ENCODE measurements around the gene ANKRD33B. TPM values are rescaled to one million over a fixed set of nuclear protein-coding genes. Genes with fewer than 3 reads are reported as not detected.

The ANKRD33B gene
- total and polyA plus RNA-seq, 2 of the 8 experiments (the other 6 are each of a cell fraction or from before 2014, with no cell fraction given), result 6.9 to 20.6 TPM

DNA sequence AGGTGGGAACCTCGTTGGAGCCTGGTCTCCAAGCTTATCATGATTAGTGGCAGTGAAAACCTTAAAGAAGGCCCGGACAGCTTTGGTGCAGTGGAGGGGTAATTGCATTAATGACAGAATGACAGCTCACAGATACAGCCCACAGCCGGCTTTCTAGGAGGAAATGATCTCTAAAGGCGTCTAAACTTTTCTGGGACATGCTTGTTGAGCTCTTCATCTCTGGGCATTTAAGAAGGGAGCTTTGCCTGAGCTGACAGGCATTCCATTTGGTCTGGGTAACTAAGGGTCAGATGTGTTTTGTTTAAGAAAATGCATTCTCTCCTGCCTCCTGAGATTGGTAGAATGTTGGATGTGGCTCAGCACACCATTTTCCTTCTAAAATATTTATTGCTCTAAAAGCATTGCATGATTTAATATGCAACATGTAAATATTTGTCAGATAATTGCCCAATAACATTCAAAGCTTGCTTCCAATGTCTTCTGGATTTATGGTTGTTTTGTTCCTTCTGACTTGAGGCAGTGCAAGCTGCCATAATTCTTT is 4.0 kb downstream of the ANKRD33B start:
- POLR2A ChIA-PET (ENCODE audit: partially characterized antibody), result interaction anchor here (2.1 kb wide), 1 partner anchor 60 kb away, joined by 7 read pairs; no protein-coding TSS in a partner anchor
- no peak overlapping the region for H3K4ac ChIP-seq (replicated peaks; ENCODE audit: insufficient read length, low read depth, low read length)
- no peak overlapping the region for H4K5ac ChIP-seq (ENCODE audit: insufficient read length, low read depth, low read length)
- H4K91ac ChIP-seq (replicated peaks; ENCODE audit: insufficient read length, low read length), result no peak overlapping the region
- no peak overlapping the region for H2BK20ac ChIP-seq (ENCODE audit: low read length)
- no peak overlapping the region for H3K4me3 ChIP-seq (ENCODE audit: extremely low read depth in 1 of 4, insufficient read depth in 2 of 4, low read depth in 3 of 4, low read length in 4 of 4)
- FAIRE-seq (no peak), DNase-seq (ENCODE audit: low read depth in 1 of 2, low spot score in 2 of 2) (no peak)
- peaks cover 6 to 13% (median 8%) of the 10 kb centered on the region in 4 experiments for H3K4me1 ChIP-seq (replicated peaks in 1 of 4; ENCODE audit: control insufficient read depth in 3 of 4, insufficient read depth in 4 of 4, low read length in 3 of 4)
- 81% methylated on average over 4 of the region's 4 CpGs; no CpG with 5 or more reads in 1 of the 2 experiments for WGBS, 2 experiments (ENCODE audit: extremely low coverage in 1 of 2, insufficient coverage in 1 of 2, insufficient read length in 1 of 2, insufficient replicate concordance in 2 of 2, low coverage in 1 of 2, low lambda C conversion rate in 2 of 2, missing lambda C conversion rate in 1 of 2)
- H4K20me1 ChIP-seq (replicated peaks in 1 of 2; ENCODE audit: control insufficient read depth in 1 of 2, insufficient read depth in 2 of 2, low read length in 2 of 2), result peaks cover 4 to 23% of the 10 kb centered on the region in 2 experiments
- H3K23ac ChIP-seq (ENCODE audit: insufficient read length), result no peak overlapping the region
- no peak overlapping the region for H3K9ac ChIP-seq (replicated peaks in 1 of 4; ENCODE audit: extremely low read depth in 1 of 4, low read depth in 3 of 4, low read length in 3 of 4)
- H3K9me3 ChIP-seq (ENCODE audit: insufficient read depth in 2 of 2, low read depth in 1 of 2, low read length in 1 of 2), result no peaks in the 10 kb centered on the region
- H2BK12ac ChIP-seq (ENCODE audit: low read depth, low read length), result no peak overlapping the region
- no peak overlapping the region for H2AFZ ChIP-seq (ENCODE audit: low read length)
- peaks cover 15% of the 10 kb centered on the region; the same call in 1 of the 2 replicates for H3K23me2 ChIP-seq (ENCODE audit: low read depth, low read length)
- H3K79me2 ChIP-seq (ENCODE audit: control insufficient read depth in 1 of 2, insufficient read depth in 2 of 2, low read length in 2 of 2), result peaks cover 0 to 5% of the 10 kb centered on the region in 2 experiments; a peak in 1 of 4 replicates
- H3K56ac ChIP-seq (replicated peaks; ENCODE audit: insufficient read length, low read depth, low read length), result no peak overlapping the region
- H2BK120ac ChIP-seq (replicated peaks; ENCODE audit: low read depth, low read length), result no peak overlapping the region
- peaks cover 2% of the 10 kb centered on the region; the same call in 1 of the 2 replicates for H3K79me1 ChIP-seq (ENCODE audit: low read depth, low read length)
- no peak overlapping the region for H3K14ac ChIP-seq (ENCODE audit: insufficient read length)
- H2BK5ac ChIP-seq (ENCODE audit: low read depth, low read length), result no peak overlapping the region
- H2AK5ac ChIP-seq (ENCODE audit: low read depth, low read length), result no peak overlapping the region
- peaks cover 14 to 43% (median 41%) of the 10 kb centered on the region in 4 experiments for H3K27me3 ChIP-seq (replicated peaks in 1 of 4; ENCODE audit: control insufficient read depth in 3 of 4, extremely low read depth in 1 of 4, insufficient read depth in 3 of 4, low read length in 3 of 4)
- H3K36me3 ChIP-seq (ENCODE audit: control insufficient read depth in 2 of 4, insufficient read depth in 4 of 4, low read length in 3 of 4), result no peaks in the 10 kb centered on the region
- CTCF ChIA-PET (ENCODE audit: partially characterized antibody), result interaction anchor here (0.6 to 3.7 kb wide), 10 partner anchors 9 to 451 kb away, joined by 3 to 17 read pairs (median 4); no protein-coding TSS in a partner anchor
- H3K18ac ChIP-seq (ENCODE audit: extremely low read depth, low read length), result no peak overlapping the region
- TF ChIP-seq PHF8 (conservative IDR thresholded peaks at IDR 0.05; ENCODE audit: low read depth, low read length), result no peak
- TF ChIP-seq MAFK (IDR thresholded peaks at IDR 0.05; ENCODE audit: low read depth, low read length), result no peak
- TF ChIP-seq RXRA (IDR thresholded peaks at IDR 0.05; ENCODE audit: insufficient read depth, low read depth, low read length), result no peak
- TF ChIP-seq, protein P1, sequence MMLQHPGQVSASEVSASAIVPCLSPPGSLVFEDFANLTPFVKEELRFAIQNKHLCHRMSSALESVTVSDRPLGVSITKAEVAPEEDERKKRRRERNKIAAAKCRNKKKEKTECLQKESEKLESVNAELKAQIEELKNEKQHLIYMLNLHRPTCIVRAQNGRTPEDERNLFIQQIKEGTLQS (IDR thresholded peaks at IDR 0.05; ENCODE audit: insufficient read depth, low read depth, low read length), result no peak
- H3K4me2 ChIP-seq (ENCODE audit: insufficient read depth in 1 of 2, low read depth in 2 of 2, low read length in 2 of 2), result no peak overlapping the region
- no peak overlapping the region for H3K27ac ChIP-seq (ENCODE audit: low read depth, low read length)
- no peak overlapping the region for H2BK15ac ChIP-seq (ENCODE audit: low read length)
- H4K8ac ChIP-seq (ENCODE audit: extremely low read depth, insufficient read depth, low read length), result no peak overlapping the region
